Ureter (tissue), 1 donor: ENCODE data around the gene USP40. TPM values are rescaled to one million over a fixed set of nuclear protein-coding genes. Genes with fewer than 3 reads are reported as not detected.

Experiments
- DNase-seq: peaks from one replicate; pipeline ENCODE4 v3.0.0-alpha.2; 2020; ENCODE audit warnings: low spot score
- total RNA-seq: library from RNA; stranded (reverse); gene quantifications from one replicate; pipeline ENCODE4 v1.2.4, GENCODE V29; 2023
- donor health status: DM: yes; HTN: yes; CAD: no.

The USP40 gene
- total RNA-seq, 1 donor from 2014 or later = 79.2 TPM

DNA sequence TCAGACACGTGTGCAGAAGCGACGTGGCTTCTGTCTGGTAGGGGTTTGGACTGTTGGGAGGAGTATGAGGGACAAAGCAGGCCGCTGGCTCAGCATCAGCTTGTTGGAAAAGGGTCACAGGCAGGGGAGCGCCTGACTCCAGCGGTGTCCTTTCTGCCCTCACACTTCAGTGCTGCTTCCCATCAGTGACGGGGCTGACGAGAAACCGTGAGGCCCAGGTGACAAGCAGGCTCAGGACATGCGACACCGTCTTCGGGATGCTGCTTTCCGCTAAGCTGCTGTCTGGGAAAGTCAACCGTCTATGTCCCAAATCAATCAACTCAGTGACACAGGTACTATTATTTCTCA lies 90.5 kb downstream of the USP40 start:
- DNase-seq = peak; percentile 12

DNA sequence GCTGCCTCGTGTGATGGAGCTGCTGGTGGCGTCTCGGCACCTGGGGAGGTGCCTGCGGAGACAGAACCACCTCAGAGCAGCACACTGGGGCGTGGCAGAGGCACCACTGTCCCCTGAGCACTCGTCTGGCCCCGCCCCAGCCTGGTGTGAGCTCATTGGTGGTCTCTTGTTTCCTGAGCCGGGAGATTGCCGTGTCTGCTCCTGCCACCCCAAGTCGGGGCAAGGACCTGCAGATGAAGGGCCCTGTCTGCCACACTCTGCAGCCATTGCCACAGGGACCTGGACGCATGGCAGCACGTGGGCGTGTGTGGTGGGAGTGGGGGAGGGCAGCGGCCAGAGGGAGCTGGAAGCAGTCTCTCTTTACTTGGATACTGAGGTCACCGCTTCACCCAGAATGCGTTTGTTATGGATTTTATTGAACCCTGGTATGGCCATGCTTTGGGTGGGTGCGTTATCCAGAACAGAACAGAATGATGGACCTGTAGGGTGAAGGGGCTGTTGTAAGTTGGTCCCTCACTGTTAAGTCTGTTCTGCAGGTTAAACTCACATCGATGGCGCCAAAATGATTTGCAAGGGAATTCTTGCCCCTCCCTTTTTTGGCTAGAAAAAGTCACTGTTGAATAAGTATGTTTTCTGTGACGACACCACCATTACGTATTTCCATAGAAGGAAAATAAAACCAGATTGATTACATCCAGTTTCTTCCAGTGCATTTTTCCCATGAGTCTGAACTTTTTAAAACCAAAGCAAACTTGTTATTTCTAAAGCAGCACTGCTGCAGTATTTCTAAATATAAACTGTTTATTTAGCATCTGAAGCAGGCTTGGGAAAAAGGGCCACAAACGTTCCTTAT lies 92.0 kb downstream of the USP40 start:
- peak; percentile 40 for DNase-seq

DNA sequence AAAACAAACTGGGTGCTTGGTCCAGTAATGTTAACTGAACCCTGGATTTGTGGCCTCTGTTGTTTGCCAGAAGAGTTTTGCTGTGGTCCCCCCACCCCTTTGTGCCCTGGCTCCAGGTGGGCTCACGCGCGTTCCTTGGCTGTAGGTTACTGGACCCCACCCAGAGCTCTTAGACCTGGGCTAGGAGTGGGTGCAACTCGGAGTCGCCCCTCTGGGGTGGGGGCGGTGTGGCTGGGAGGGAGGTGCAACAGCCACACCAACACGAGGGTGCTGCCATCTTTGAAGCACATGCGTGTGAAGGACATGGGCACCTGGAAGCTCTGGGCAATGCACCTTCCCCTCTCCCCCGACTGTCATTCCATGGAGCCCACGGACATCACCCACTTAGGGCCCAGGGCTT lies 92.7 kb downstream of the USP40 start:
- DNase-seq = peak; percentile 30

DNA sequence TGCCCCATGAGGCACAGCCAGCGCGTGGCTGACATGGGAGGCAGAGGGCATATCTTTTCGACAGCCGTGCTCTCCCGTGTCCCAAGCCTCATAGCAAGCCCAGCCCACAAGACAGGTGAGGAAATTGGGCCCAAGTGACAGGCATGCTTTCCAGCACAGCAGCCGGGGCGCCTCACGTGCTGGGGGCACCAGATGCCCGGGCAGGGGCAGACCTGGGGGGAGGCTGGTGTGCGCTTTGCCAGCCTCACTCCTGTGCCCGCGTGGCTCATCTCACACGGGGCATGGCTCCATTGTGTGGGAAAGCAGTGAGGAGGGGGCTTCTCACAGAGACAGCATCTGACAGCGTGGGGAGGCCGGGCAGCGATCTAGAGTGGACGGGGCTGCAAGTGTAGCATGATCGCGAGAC lies 93.2 kb downstream of the USP40 start:
- DNase-seq = peak; percentile 39

DNA sequence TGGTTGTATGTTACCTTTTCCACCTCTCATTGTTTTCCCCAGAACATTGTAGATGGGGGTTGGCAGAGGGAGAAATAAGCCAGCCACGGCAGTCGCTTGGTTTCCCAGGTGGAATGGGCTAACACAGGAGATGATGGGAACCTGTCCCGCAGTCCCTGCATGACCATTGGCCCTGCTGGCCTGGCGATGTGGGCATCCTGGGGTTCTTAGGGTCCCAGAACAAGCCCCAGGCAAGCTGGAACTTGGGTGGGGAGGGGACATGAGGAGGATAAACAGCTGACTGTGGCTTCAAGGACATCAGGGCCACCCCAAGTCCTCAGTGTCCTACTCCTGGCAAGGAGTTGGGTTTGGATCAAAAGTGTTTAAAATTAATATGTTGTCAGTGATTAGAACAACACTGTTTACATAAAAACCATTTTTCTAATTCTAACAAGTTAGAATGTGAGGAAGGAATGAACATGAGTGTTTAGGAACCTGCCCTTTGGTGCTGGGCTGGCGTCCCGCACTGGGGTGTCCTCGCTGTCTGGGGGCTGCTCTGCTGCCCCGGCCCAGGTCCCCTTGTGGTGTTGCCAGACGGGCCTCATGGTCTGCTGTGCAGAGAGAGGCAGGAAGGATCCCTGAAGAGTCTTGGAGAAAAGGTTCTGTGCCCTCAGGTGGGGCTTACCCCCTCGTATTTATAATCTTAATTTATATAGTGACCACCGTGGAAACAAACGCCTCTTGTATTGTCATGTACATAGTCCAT lies 95.1 kb downstream of the USP40 start:
- DNase-seq = peak; percentile 34

DNA sequence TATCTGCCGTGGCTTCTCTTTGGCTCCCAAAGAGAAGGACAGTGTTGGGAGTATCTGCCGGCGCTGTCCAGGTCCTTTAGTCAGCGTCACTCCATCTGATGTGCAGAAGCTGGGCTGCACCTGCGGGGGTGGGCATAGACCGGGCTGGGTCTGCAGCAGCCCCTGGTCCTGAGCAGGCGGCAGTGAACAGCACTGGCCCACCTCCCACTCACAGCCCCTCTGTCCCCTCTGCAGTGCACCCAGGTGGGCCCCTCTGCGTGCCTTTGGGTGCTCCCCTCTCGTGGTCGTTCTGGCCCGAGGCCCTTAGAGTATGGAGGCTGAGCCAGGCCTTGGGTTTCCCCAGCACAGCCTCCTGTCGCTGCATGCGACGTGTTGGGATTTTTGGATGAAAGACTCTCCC lies 95.7 kb downstream of the USP40 start:
- DNase-seq = no peak

DNA sequence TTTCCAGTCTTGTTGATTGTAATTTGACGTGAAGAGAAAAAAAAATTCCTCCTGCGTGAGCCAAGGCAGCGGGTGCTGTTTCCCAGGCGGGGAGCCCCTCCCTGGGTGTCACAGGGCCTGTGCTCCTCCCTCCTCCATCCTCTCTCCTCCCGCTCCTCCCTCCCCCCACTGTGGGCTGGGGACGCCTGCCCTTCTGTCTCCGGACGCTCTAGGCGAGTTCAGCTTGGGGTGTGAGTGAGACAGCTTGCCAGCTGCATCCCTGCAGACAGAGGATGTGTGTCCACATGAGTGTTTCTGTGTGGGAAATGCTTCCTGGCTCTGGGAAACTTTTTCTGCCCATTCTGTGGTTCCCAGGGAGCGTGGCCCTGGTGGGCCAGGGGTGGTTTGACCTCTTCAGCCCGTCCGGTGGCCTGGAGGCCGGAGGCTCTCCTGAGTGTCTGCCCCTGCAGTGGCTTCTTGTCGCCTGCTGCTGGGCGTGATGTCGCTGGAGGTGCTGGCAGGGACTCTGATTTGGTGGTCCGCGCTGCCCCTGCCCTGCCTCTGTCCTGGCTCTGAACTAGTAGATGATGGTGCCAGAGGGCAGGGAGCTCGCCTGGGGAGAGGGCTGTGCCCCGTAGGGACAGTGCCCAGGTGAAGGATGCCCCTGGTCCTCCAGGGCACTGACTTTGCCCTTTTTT lies 96.4 kb downstream of the USP40 start:
- DNase-seq = peak; percentile 67

DNA sequence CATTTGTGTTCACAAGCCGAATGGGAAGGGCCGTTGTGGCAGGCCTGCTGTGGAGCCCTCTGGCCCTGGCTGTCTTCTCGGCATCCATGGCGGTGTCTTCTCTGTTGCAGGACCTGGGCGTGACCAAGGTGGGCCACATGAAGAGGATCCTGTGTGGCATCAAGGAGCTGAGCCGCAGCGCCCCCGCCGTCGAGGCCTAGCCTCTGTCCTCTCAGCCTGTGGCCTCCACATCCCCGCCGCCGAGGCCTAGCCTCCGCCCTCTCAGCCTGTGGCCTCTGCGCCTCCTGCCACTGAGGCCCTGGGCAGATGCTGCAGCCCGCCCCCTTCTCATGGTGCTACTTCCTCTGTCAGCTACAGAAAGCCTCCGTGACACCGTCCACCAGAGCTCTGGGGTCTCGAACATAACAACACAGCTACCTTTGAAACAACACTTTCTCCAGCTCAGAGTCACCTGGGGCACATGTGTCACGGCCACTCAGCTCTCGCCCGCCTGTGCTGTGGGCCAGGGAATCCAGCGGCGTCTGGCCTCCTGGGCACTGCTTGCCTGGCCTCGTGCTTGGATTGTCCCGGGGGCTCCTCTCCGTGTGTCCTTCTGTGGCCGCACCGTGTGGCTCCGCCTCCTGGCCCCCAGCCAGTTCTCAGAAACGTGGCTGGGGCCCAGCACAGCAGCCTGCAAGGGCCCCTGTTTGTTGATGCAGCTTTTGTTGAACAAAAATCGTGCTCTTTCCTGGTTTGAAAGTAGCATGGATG lies 97.1 kb downstream of the USP40 start:
- no peak for DNase-seq

DNA sequence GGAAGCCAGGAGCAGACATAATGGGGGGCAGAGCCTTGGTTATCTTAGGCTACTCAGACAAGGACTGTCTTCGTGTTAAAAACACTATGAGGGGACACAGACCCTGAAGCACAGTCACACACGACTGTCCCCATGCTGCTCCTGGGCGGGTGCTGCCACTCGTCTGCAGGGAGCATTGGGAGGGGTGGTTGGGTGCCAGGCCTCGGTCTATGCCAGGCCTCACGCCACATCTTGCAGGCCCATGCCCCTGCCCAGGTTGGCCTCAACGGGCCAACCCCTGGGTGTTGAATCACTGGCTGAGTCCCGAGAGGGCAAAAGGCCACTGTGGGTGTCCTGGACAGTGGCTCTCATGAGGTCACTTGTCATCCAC lies 97.9 kb downstream of the USP40 start:
- no peak for DNase-seq

DNA sequence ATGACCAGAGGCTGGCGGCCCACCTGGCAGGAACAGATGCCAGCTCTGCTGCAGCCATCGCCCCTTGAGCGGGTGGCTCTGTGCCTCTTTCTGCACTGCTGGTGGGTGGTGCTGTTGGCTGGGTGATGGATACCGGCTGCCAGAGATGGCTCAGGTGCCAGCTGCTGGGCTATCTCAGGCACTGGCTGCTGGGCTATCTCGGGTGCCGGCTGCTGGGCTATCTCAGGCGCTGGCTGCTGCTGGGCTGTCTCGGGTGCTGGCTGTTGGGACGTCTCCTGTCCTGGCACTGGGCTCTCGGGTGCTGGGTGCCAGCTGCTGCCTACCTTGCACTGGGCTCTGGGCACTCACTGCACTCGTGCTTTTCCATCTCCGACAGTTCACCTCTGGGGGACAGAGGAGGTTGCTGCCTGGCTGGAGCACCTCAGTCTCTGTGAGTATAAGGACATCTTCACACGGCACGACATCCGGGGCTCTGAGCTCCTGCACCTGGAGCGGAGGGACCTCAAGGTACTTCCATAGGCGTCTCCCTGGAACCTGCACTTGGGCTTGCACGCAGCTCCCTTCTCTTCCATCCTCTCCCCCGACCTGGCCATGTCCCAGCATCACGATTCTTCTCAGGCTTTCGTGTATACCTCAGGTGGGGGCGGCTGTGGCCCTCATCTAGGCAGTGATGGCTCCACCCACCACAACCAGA lies 98.4 kb downstream of the USP40 start:
- no peak for DNase-seq

DNA sequence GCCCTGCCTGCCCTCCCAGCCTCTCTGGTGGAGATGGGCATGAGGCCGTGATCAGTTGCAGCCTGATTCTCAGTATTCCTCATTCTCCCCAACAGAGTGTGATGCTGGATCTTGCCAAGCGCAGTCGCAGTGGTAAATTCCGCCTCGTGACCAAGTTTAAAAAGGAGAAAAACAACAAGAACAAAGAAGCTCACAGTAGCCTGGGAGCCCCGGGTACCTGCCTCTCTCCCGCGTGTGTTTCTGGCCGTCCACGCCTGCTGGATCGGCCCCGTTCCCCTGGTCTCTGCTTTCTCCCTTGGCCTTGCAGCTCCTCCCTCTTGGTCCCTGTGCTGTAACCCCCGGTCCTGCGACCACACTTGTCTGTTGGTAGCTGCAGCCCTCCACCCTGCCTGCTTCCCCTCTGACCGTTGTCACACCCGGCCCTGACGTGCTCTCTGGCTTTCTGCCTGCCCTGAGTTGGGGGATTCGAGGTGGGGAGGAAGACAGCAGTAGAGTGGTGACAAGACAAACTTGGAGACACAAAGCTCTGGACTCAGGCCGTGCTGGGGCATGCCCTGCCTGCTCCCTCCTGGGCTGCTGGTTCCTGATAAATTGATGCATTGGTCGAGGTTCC lies 99.5 kb downstream of the USP40 start:
- no peak for DNase-seq

DNA sequence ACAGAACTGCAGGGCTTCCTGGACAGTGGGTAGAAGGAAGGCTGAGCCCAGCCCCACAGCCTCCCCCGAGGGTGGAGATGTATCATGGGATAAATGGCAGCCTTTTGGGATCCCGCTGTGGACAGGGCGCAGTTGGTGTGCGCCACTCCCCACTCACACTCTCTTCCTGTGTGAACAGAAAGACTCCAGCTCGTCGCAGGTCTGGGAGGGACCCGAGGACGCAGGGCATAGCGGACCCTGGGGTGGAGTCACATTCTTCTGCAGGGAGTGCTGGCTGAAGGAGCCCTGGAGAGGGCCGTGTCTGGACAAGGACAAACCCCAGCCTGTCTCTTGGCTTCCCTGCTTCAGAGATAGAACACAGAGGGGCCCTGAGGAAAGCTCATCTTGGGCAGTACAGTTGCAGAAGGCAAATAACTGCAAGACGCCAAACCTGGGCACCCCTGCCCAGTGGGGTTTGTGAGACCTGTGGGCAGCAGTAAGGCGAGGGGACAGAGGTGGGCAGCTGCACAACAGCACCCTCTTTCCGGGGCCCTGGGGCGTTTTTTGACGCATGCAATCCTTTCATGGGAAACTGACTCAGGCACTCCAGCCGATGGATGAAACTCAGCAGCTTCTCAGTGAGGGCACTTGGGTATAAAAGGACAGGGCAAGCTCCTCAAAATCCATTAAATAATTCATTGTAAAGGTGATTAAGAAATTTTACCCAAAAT lies 101.9 kb downstream of the USP40 start:
- DNase-seq = peak; percentile 68

DNA sequence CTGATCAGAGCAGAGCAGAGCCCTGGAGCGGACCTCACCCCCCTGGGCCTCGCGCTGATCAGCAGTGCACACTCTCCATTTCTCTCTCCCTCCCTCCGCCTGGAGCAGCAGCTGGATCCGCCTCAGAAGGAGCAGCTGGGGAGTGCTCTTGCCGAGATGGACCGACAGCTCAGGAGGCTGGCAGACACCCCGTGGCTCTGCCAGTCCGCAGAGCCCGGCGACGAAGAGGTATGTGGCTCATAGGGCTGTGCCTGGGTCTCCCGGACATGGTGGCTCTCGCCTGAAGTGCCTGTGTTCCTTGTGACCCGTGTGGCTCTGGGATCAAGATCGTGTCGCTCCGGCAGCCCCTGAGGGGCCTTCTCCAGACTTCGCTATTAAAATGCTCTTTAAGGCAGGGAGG lies 102.5 kb downstream of the USP40 start:
- DNase-seq = no peak

DNA sequence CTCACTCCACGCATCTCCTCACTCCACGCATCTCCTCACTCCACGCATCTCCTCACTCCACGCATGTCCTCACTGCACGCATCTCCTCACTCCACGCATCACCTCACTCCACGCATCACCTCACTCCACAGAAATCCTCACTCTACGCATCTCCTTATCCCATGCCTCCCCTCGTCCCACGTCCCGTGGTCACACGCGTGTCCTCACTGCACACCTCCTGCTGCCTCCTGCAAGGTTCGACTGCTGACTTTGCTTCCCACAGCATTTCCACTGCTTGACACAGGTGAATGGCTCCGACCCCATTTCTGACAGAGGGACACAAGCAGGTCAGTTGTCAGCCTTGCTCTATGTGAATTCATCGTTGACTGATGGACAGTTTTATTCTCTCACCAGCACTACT lies 103.0 kb downstream of the USP40 start:
- no peak for DNase-seq

DNA sequence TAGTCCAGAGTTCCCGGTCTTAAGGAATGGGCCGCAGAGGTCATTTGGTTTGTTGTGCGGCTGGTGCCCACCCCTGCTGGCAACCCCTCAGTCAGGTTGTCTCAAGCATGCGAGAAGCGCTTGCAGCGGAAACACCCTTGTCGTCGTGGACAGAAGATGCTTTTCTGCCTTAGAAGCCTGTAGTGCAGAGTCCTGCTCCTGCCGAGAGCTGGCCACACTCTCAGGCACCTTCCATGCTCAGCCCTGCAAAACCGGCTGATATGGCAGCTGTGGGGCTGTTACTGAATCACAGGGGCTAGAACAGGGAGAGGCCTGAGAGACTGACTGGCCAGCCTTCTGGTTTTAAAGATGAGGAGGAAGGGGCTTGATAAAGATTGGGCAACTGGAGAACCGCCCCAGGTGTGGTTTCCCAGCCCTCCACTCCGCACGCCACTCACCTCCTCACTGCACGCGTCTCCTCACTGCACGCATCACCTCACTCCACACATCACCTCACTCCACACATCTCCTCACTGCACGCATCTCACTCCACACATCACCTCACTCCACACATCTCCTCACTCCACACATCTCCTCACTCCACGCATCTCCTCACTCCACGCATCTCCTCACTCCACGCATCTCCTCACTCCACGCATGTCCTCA lies 103.6 kb downstream of the USP40 start:
- DNase-seq = no peak

DNA sequence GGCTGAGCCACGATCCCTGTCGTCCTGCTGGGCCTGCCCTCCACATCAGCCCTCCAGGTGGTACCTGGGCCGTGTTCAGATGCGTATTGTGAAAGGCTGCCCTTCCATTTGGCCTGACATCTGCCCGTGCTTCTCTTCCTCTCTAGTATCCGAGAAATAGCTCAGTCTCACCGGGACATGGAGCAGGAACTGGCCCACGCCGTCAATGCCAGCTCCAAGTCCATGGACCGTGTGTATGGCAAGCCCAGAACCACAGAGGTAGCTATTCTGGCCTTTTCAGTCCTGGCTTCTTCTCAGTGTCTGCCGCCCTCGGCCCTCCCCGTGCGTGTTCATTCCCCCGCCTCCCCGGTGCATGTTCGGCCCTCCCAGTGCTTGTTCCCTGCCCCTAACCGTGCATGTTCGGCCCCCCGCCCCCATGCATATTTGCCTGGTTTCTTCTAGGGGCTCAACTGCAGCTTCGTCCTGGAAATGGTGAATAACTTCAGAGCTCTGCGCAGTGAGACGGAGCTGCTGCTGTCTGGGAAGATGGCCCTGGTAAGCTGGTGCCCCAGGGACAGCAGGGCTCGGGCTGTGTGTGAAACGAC lies 104.3 kb downstream of the USP40 start:
- no peak for DNase-seq

DNA sequence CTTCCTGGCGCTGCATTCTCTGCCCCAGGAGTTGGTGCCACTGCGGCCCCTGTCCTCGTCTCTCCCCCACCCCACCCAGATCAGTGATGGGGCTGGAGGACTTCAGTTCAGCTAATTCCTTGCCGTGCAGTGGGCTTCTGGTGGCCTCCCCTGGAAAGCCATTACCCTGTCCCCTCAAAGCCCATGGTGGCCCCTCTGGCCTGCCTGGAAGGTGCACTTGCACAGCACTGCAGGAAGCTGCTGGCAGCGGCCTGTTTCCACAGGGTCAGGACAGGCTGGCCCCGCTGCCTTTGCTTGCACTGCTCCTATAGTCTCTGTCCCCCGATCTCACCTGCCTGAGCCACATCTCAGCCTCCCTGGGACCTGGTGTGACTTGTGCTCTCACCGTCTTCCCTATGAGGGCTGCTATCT lies 105.1 kb downstream of the USP40 start:
- DNase-seq = no peak

DNA sequence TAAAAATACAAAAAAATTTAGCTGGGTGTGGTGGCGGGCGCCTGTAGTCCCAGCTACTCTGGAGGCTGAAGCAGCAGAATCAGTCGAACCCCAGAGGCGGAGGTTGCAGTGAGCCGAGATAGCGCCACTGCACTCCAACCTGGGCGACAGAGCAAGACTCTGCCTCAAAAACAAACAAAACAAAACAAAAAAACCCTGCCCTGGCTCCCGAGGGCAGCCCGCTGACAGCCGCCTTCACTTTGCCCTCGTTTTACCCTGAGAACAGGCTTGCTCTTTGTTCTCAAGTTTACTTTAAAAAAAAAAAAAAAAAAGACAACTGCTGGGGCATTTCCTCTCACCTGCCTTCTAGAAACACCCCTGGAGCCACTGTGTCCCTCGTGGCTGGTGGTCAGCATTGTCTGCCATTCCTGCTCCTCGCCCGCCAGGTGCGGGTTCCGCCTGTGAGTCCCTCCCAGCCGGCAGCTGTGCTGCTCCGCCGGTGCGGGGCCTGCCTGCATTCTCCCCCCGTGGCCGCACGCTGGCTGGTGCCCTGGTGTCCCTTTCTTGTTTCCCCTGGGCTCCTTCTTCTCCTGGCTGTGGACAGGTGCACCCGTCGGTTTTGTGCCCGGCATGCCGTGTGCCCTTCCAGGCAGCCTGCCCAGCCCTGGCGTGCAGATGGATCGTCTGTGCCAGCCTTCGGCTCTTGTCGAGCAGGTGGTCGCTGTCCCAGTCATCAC lies 105.7 kb downstream of the USP40 start:
- DNase-seq = no peak

DNA sequence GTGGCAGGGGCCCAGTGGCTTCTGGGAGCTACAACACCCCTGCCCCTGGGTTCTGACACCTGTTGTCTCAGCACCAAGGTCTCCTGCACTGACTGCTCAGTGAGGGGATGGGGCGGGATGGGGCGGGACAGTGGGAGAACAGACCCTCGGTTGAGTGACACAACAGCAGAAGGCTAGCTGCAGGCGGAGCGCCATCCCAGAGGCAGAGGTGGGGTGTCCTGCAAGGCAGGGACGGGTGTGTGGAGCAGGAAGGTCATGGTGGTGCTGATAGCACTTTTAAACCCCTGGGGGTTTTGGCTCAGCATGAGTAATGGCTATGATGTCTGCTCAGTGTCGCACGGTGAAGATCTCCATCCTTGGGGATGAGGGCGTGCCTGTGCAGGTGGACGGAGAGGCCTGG lies 107.2 kb downstream of the USP40 start:
- DNase-seq = no peak
